HCT116 (cell line): Measurements from ENCODE around the gene MPPED1. TPM values are rescaled to one million over a fixed set of nuclear protein-coding genes. Genes with fewer than 3 reads are reported as not detected.
A peak's percentile ranks its signal among the peaks of the same experiment; 100 is the strongest.

Source experiments
- ATAC-seq: fragments of 200-7000 bp; cut with Tn5 transposase; 2 replicates; pipeline ENCODE4 v1.9.1; 2020; ENCODE audit warnings: mild to moderate bottlenecking, moderate library complexity
- BruUV-seq: library from RNA; stranded (reverse); fragments of 400-500 nt; replicated peaks from 2 replicates; lab custom pipeline; 2021; lab: Mats Ljungman, UMichigan
- CTCF ChIA-PET: fragments of 300-600 bp; sonication (Branson Sonifier 250); formaldehyde crosslinking; loops from one replicate; lab custom pipeline; 2021; ENCODE audit warnings: antibody characterized with exemption; lab: Charles Lee
- POLR2A ChIA-PET: fragments of 300-600, 350-600 bp; sonication (Branson Sonifier 250); formaldehyde crosslinking; loops from one replicate; lab custom pipeline; 2021; ENCODE audit warnings: antibody characterized with exemption; lab: Charles Lee
- RAD21 ChIA-PET, 2 experiments: fragments of 300-600 bp; sonication (Branson Sonifier 250); formaldehyde crosslinking; loops; one replicate each; lab custom pipeline; 2023; ENCODE audit warnings: low total read pairs in 2 of 2; ENCODE audit not compliant: uncharacterized antibody in 2 of 2, unreplicated experiment in 2 of 2, low non-redundant PET in 1 of 2; lab: Charles Lee
- DNase-seq: peaks from one replicate; pipeline ENCODE4 v3.0.0-alpha.2; 2010; ENCODE audit warnings: low read depth, low spot score
- H2AFZ ChIP-seq: fragments of 200-600 bp; shearing (Covaris generic), sonication (generic); 2 replicates; pipeline ENCODE4 v1.6.1; 2017; ENCODE audit warnings: low read depth, mixed run types, mixed read lengths, antibody characterized with exemption, low read length; ENCODE audit not compliant: poor library complexity, severe bottlenecking
- H3K27ac ChIP-seq: 2 replicates; pipeline ENCODE4 v1.5.1; 2012; ENCODE audit warnings: low read depth, low read length
- H3K27me3 ChIP-seq: fragments of 200-600 bp; sonication (generic); 2 replicates; pipeline ENCODE4 v1.6.1; 2016; ENCODE audit warnings: mixed run types, low read length, mixed read lengths; ENCODE audit not compliant: insufficient read depth
- H3K36me3 ChIP-seq, 2 experiments: fragments of 200-500 bp in 1 of 2; fragments of 200-600 bp in 1 of 2; sonication (Bioruptor generic) in 1 of 2; sonication (generic) in 1 of 2; 2 replicates each; pipeline versions ENCODE4 v1.5.1 to v1.6.1; 2014 to 2016; ENCODE audit warnings: low read length in 2 of 2, inconsistent platforms in 1 of 2, mixed read lengths in 1 of 2, mixed run types in 1 of 2; ENCODE audit not compliant: insufficient read depth in 2 of 2, control insufficient read depth in 1 of 2
- H3K4me1 ChIP-seq, 2 experiments: fragments of 200-600 bp in 1 of 2; sonication (generic) in 1 of 2; 2 replicates each; pipeline versions ENCODE4 v1.5.1 to v1.6.1; 2012 to 2017; ENCODE audit warnings: low read length in 2 of 2, inconsistent platforms in 1 of 2, mild to moderate bottlenecking in 1 of 2, mixed read lengths in 1 of 2, mixed run types in 1 of 2, moderate library complexity in 1 of 2; ENCODE audit not compliant: insufficient read depth in 2 of 2, control insufficient read depth in 1 of 2
- H3K4me2 ChIP-seq: fragments of 200-600 bp; sonication (generic); 2 replicates; pipeline ENCODE4 v1.6.1; 2017; ENCODE audit warnings: mixed run types, low read length, mixed read lengths
- H3K4me3 ChIP-seq, 2 experiments: fragments of 200-600 bp in 1 of 2; sonication (generic) in 1 of 2; replicated peaks in 1 of 2; 2 replicates each; pipeline ENCODE4 v1.5.1; 2011 to 2016; ENCODE audit warnings: low read length in 2 of 2, control low read depth in 1 of 2, low read depth in 1 of 2, mild to moderate bottlenecking in 1 of 2, mixed read lengths in 1 of 2, mixed run types in 1 of 2
- H3K79me2 ChIP-seq: fragments of 200-600 bp; sonication (generic); 2 replicates; pipeline ENCODE4 v1.6.1; 2017; ENCODE audit warnings: mild to moderate bottlenecking, mixed run types, low read length, moderate library complexity, mixed read lengths; ENCODE audit not compliant: insufficient read depth
- H3K9ac ChIP-seq: fragments of 200-600 bp; sonication (generic); 2 replicates; pipeline ENCODE4 v1.6.1; 2016; ENCODE audit warnings: low read length, mixed read lengths
- H3K9me2 ChIP-seq: fragments of 200-600 bp; sonication (generic), shearing (Covaris generic); 2 replicates; pipeline ENCODE4 v1.6.1; 2017; ENCODE audit warnings: mixed run types, mild to moderate bottlenecking, moderate library complexity; ENCODE audit not compliant: insufficient read depth
- H3K9me3 ChIP-seq, 2 experiments: fragments of 200-500 bp in 1 of 2; fragments of 200-600 bp in 1 of 2; sonication (Bioruptor generic) in 1 of 2; sonication (generic) in 1 of 2; 2 replicates each; pipeline ENCODE4 v1.6.1; 2014 to 2017; ENCODE audit warnings: low read length in 2 of 2, mixed read lengths in 2 of 2, inconsistent platforms in 1 of 2, low read depth in 1 of 2, mild to moderate bottlenecking in 1 of 2, mixed run types in 1 of 2, moderate library complexity in 1 of 2; ENCODE audit not compliant: control insufficient read depth in 1 of 2, insufficient read depth in 1 of 2
- H4K20me1 ChIP-seq: fragments of 200-600 bp; sonication (generic), shearing (Covaris generic); 2 replicates; pipeline ENCODE4 v1.6.1; 2017; ENCODE audit warnings: mixed run types, mild to moderate bottlenecking, moderate library complexity; ENCODE audit not compliant: insufficient read depth
- CBX3 ChIP-seq: IDR thresholded peaks from 2 replicates; pipeline ENCODE4 v1.6.1; 2012; ENCODE audit warnings: low read depth
- CEBPB ChIP-seq: IDR thresholded peaks from 2 replicates; pipeline ENCODE4 v1.6.1; 2012; ENCODE audit warnings: low read depth
- ELF1 ChIP-seq: IDR thresholded peaks from 2 replicates; pipeline ENCODE4 v1.6.1; 2012; ENCODE audit warnings: low read depth, borderline replicate concordance
- EZH2 ChIP-seq: fragments of 200-600 bp; sonication (generic); IDR thresholded peaks from 2 replicates; pipeline ENCODE4 v1.6.1; 2017; ENCODE audit warnings: antibody characterized with exemption, mixed run types
- JUND ChIP-seq: IDR thresholded peaks from 2 replicates; pipeline ENCODE4 v1.6.1; 2012
- RAD21 ChIP-seq: IDR thresholded peaks from 2 replicates; pipeline ENCODE4 v1.6.1; 2012; ENCODE audit warnings: low read depth, mild to moderate bottlenecking
- SP1 ChIP-seq: IDR thresholded peaks from 2 replicates; pipeline ENCODE4 v1.6.1; 2012; ENCODE audit warnings: low read depth
- ZFX ChIP-seq: fragments of 450-650 bp; IDR thresholded peaks from 2 replicates; pipeline ENCODE4 v1.6.1; 2017
- ZNF274 ChIP-seq: fragments of 200-500 bp; sonication (Bioruptor generic); IDR thresholded peaks from 2 replicates; pipeline ENCODE4 v1.6.1; 2014; ENCODE audit warnings: mild to moderate bottlenecking, low read depth, low read length, inconsistent platforms
- intact Hi-C: fragments of 100-400 bp; cut with micrococcal nuclease; formaldehyde crosslinking; loops from 2 replicates; pipeline ENCODE4 v1.10.0; 2022
- total RNA-seq: library from RNA; stranded (reverse); gene quantifications from one replicate; pipeline ENCODE4 v1.2.1, GENCODE V29; 2021; ENCODE audit not compliant: unreplicated experiment
- TF ChIP-seq, protein P1 (sequence below): IDR thresholded peaks from 2 replicates; pipeline ENCODE4 v1.6.1; 2012; ENCODE audit warnings: low read depth
- TF ChIP-seq, protein P2 (sequence below): IDR thresholded peaks from 2 replicates; pipeline ENCODE4 v1.6.1; 2011; ENCODE audit warnings: mild to moderate bottlenecking, low read length, moderate library complexity; ENCODE audit not compliant: insufficient replicate concordance; ENCODE audit errors: extremely low read depth

MPPED1 gene
- total RNA-seq, 1 experiment from 2014 or later, result not detected

DNA sequence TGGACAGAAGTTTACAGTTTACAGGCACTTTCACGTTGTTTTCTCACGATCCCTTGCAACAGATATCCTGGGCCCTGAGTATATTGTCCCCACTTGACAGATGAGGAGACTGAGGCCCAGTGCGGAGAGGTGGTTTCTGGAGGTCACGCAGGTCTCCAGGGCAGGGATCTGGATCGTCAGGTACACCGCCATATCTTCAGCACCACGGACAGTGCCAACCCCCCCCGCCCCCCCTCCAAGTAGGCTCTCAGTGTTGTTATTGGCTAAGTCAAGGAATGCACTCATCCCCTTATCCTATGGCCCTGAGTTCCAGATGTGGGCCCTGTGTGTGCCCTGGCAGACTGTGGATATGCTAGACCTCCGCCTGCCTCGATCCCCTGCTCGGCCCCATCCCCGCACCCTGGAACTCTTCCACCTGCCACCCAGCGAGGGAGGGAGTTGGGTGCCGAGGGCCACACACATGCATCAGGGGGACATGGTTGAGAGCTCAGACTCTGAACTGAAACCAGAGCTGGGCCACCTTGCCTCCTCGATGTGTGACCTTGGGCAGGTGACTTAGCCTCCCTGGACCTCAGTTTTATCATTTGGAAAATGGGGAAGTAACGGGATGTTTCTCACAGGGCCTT is 37.5 kb downstream of the MPPED1 start:
- H4K20me1 ChIP-seq, result no peaks in the 10 kb centered on the region
- intact Hi-C loops, result no loop called here
- no peaks in the 10 kb centered on the region for H3K79me2 ChIP-seq
- peaks cover 13% of the 10 kb centered on the region for H3K27me3 ChIP-seq
- no peaks in the 10 kb centered on the region for H3K9me3 ChIP-seq
- no peaks in the 10 kb centered on the region for H3K4me1 ChIP-seq
- POLR2A ChIA-PET, result no interaction called here
- H3K27ac ChIP-seq, result no peak overlapping the region
- no peak for DNase-seq
- no peak overlapping the region for H3K4me2 ChIP-seq
- no peaks in the 10 kb centered on the region for H3K36me3 ChIP-seq
- CTCF ChIA-PET, result no interaction called here
- no TSS peak for BruUV-seq
- TF ChIP-seq JUND (no peak), ZNF274 (no peak), RAD21 (no peak)
- TF ChIP-seq, protein P1, sequence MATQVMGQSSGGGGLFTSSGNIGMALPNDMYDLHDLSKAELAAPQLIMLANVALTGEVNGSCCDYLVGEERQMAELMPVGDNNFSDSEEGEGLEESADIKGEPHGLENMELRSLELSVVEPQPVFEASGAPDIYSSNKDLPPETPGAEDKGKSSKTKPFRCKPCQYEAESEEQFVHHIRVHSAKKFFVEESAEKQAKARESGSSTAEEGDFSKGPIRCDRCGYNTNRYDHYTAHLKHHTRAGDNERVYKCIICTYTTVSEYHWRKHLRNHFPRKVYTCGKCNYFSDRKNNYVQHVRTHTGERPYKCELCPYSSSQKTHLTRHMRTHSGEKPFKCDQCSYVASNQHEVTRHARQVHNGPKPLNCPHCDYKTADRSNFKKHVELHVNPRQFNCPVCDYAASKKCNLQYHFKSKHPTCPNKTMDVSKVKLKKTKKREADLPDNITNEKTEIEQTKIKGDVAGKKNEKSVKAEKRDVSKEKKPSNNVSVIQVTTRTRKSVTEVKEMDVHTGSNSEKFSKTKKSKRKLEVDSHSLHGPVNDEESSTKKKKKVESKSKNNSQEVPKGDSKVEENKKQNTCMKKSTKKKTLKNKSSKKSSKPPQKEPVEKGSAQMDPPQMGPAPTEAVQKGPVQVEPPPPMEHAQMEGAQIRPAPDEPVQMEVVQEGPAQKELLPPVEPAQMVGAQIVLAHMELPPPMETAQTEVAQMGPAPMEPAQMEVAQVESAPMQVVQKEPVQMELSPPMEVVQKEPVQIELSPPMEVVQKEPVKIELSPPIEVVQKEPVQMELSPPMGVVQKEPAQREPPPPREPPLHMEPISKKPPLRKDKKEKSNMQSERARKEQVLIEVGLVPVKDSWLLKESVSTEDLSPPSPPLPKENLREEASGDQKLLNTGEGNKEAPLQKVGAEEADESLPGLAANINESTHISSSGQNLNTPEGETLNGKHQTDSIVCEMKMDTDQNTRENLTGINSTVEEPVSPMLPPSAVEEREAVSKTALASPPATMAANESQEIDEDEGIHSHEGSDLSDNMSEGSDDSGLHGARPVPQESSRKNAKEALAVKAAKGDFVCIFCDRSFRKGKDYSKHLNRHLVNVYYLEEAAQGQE, result peak; percentile 67
- ATAC-seq, result no peak
- H3K4me3 ChIP-seq, result no peak overlapping the region
- no peak overlapping the region for H3K9ac ChIP-seq
- RAD21 ChIA-PET, result no interaction called here
- H2AFZ ChIP-seq, result no peak overlapping the region
- H3K9me2 ChIP-seq, result no peaks in the 10 kb centered on the region

DNA sequence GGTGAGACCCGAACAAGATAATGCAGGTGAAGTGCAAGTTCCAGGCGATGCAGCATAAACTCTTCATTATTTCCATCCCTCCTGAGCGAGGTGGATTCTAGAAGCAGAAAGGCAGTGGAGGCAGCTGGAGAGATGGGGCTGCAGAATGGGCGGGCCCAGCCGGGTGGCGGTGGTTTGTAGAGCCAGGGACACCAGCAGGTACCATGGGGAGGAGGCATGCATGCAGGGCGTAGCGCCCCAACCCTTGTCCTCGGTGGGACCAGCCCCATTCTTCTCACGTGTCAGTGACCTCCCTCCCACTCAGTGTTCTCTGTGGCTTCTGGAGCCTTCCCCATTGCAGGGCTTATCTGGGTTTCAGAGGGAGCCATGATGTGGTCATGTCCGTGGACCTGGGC is 38.0 kb downstream of the MPPED1 start:
- ATAC-seq (no peak), DNase-seq (no peak)
- Histone ChIP-seq H3K4me1 (no peaks in the 10 kb centered on the region), H4K20me1 (no peaks in the 10 kb centered on the region), H3K4me2 (no peak overlapping the region), H3K27me3 (peaks cover 18% of the 10 kb centered on the region), H3K9me2 (no peaks in the 10 kb centered on the region), H3K9me3 (no peaks in the 10 kb centered on the region), H3K4me3 (no peak overlapping the region), H3K36me3 (no peaks in the 10 kb centered on the region), H3K27ac (no peak overlapping the region), H2AFZ (no peak overlapping the region), H3K9ac (no peak overlapping the region), H3K79me2 (no peaks in the 10 kb centered on the region)
- ChIA-PET RAD21 (no interaction called here), POLR2A (no interaction called here), CTCF (no interaction called here)
- BruUV-seq, result no TSS peak
- intact Hi-C loops, result no loop called here
- TF ChIP-seq RAD21, result no peak
- no peak for TF ChIP-seq SP1
- TF ChIP-seq, protein P1, result no peak
- TF ChIP-seq ELF1, result no peak
- no peak for TF ChIP-seq CBX3
- no peak for TF ChIP-seq JUND
- no peak for TF ChIP-seq EZH2
- TF ChIP-seq ZFX, result no peak
- no peak for TF ChIP-seq CEBPB
- TF ChIP-seq, protein P2, sequence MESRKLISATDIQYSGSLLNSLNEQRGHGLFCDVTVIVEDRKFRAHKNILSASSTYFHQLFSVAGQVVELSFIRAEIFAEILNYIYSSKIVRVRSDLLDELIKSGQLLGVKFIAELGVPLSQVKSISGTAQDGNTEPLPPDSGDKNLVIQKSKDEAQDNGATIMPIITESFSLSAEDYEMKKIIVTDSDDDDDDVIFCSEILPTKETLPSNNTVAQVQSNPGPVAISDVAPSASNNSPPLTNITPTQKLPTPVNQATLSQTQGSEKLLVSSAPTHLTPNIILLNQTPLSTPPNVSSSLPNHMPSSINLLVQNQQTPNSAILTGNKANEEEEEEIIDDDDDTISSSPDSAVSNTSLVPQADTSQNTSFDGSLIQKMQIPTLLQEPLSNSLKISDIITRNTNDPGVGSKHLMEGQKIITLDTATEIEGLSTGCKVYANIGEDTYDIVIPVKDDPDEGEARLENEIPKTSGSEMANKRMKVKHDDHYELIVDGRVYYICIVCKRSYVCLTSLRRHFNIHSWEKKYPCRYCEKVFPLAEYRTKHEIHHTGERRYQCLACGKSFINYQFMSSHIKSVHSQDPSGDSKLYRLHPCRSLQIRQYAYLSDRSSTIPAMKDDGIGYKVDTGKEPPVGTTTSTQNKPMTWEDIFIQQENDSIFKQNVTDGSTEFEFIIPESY, result no peak
